HepG2 (cell line): ENCODE measurements around the gene VAX1.

Experiments used
- BHLHE40 ChIP-seq: IDR thresholded peaks from 2 replicates; pipeline ENCODE4 v1.6.1; 2011; ENCODE audit warnings: low read length, improper control_type of control experiment
- KDM1A ChIP-seq: IDR thresholded peaks from 2 replicates; pipeline ENCODE4 v1.6.1; 2016; ENCODE audit warnings: missing compliant biosample characterization
- TRIM24 ChIP-seq: sonication (generic); formaldehyde crosslinking; IDR thresholded peaks from 2 replicates; pipeline ENCODE4 v1.8.0; 2022; ENCODE audit warnings: mild to moderate bottlenecking, missing genetic modification reagents
- ZSCAN29 ChIP-seq: sonication (generic); formaldehyde crosslinking; conservative IDR thresholded peaks from 2 replicates; pipeline ENCODE4 v1.4.0; 2020; ENCODE audit warnings: mild to moderate bottlenecking, missing genetic modification reagents
- TF ChIP-seq, protein P1 (sequence below): sonication (generic); formaldehyde crosslinking; IDR thresholded peaks from 2 replicates; pipeline ENCODE4 v1.5.0; 2020; ENCODE audit warnings: mild to moderate bottlenecking, missing genetic modification reagents, moderate library complexity

DNA sequence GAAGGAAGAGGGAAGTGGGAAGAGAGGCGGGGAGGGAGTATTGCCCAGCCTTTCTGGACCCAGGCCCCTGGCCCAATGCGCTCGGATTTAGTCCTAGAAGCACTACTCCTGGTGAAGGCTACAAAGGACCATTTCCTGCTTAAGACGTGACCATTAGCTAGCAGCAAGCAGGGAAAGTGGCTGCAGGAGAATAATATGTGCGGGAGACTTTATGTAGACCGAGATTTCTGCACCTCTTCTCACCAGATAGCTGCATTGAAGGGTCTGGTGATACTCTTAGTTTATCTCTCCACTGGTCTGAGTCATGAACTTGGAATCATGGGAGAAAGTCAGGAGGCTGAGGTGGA is 3.1 kb downstream of the VAX1 start:
- TF ChIP-seq KDM1A, result no peak
- no peak for TF ChIP-seq BHLHE40
- TF ChIP-seq, protein P1, sequence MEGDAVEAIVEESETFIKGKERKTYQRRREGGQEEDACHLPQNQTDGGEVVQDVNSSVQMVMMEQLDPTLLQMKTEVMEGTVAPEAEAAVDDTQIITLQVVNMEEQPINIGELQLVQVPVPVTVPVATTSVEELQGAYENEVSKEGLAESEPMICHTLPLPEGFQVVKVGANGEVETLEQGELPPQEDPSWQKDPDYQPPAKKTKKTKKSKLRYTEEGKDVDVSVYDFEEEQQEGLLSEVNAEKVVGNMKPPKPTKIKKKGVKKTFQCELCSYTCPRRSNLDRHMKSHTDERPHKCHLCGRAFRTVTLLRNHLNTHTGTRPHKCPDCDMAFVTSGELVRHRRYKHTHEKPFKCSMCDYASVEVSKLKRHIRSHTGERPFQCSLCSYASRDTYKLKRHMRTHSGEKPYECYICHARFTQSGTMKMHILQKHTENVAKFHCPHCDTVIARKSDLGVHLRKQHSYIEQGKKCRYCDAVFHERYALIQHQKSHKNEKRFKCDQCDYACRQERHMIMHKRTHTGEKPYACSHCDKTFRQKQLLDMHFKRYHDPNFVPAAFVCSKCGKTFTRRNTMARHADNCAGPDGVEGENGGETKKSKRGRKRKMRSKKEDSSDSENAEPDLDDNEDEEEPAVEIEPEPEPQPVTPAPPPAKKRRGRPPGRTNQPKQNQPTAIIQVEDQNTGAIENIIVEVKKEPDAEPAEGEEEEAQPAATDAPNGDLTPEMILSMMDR (CRISPR knock-in tag), result no peak
- TF ChIP-seq TRIM24, result no peak
- TF ChIP-seq ZSCAN29 (CRISPR knock-in tag), result no peak
